DND-41 (cell line): ENCODE measurements around the gene KRT81.

Experiments used
- ATAC-seq: fragments of 200-7000 bp; cut with Tn5 transposase; 3 replicates; pipeline ENCODE4 v1.9.1; 2021; ENCODE audit warnings: low read depth; ENCODE audit not compliant: insufficient read depth
- DNase-seq: peaks from one replicate; pipeline ENCODE4 v3.0.0-alpha.2; 2020
- H2AFZ ChIP-seq: 2 replicates; pipeline ENCODE4 v1.6.0; 2012; ENCODE audit warnings: low read depth, low read length
- H3K27ac ChIP-seq: 2 replicates; pipeline ENCODE4 v1.5.1; 2012; ENCODE audit warnings: low read length, inconsistent platforms
- H3K27me3 ChIP-seq: fragments of 200-600 bp; sonication (generic); 2 replicates; pipeline ENCODE4 v1.6.0; 2012; ENCODE audit warnings: low read length, mild to moderate bottlenecking, inconsistent platforms; ENCODE audit not compliant: insufficient read depth, poor library complexity
- H3K36me3 ChIP-seq: 2 replicates; pipeline ENCODE4 v1.5.1; 2012; ENCODE audit warnings: low read length, inconsistent platforms; ENCODE audit not compliant: insufficient read depth
- H3K4me1 ChIP-seq: 2 replicates; pipeline ENCODE4 v1.5.1; 2012; ENCODE audit warnings: mild to moderate bottlenecking, low read length; ENCODE audit not compliant: insufficient read depth
- H3K4me2 ChIP-seq: 2 replicates; pipeline ENCODE4 v1.6.0; 2012; ENCODE audit warnings: mild to moderate bottlenecking, moderate library complexity, low read length, inconsistent platforms; ENCODE audit not compliant: insufficient read depth
- H3K4me3 ChIP-seq, 2 experiments: fragments of 200-600 bp in 1 of 2; shearing (Covaris generic) in 1 of 2; 2 replicates each; pipeline ENCODE4 v1.5.1; 2012 to 2016; ENCODE audit warnings: inconsistent platforms in 2 of 2, low read length in 2 of 2, mild to moderate bottlenecking in 2 of 2, low read depth in 1 of 2, moderate library complexity in 1 of 2
- H3K79me2 ChIP-seq: 2 replicates; pipeline ENCODE4 v1.6.0; 2012; ENCODE audit warnings: low read length, inconsistent platforms; ENCODE audit not compliant: insufficient read depth
- H3K9ac ChIP-seq: 2 replicates; pipeline ENCODE4 v1.6.0; 2012; ENCODE audit warnings: low read depth, mild to moderate bottlenecking, inconsistent platforms, low read length, moderate library complexity
- H3K9me3 ChIP-seq: 2 replicates; pipeline ENCODE4 v1.5.1; 2012; ENCODE audit warnings: low read length, moderate library complexity, mild to moderate bottlenecking, inconsistent platforms; ENCODE audit not compliant: insufficient read depth, severe bottlenecking
- H4K20me1 ChIP-seq: 2 replicates; pipeline ENCODE4 v1.6.0; 2012; ENCODE audit warnings: low read length; ENCODE audit not compliant: insufficient read depth
- CTCF ChIP-seq: IDR thresholded peaks from 2 replicates; pipeline ENCODE4 v1.5.1; 2012; ENCODE audit warnings: borderline replicate concordance, low read length, moderate library complexity, mild to moderate bottlenecking; ENCODE audit not compliant: poor library complexity, severe bottlenecking; ENCODE audit errors: extremely low read depth
- EZH2 ChIP-seq: IDR thresholded peaks from 3 replicates; pipeline ENCODE4 v1.6.1; 2012; ENCODE audit warnings: borderline replicate concordance, low read depth, mild to moderate bottlenecking, moderate library complexity, low read length, inconsistent platforms; ENCODE audit not compliant: severe bottlenecking

KRT81 gene

DNA sequence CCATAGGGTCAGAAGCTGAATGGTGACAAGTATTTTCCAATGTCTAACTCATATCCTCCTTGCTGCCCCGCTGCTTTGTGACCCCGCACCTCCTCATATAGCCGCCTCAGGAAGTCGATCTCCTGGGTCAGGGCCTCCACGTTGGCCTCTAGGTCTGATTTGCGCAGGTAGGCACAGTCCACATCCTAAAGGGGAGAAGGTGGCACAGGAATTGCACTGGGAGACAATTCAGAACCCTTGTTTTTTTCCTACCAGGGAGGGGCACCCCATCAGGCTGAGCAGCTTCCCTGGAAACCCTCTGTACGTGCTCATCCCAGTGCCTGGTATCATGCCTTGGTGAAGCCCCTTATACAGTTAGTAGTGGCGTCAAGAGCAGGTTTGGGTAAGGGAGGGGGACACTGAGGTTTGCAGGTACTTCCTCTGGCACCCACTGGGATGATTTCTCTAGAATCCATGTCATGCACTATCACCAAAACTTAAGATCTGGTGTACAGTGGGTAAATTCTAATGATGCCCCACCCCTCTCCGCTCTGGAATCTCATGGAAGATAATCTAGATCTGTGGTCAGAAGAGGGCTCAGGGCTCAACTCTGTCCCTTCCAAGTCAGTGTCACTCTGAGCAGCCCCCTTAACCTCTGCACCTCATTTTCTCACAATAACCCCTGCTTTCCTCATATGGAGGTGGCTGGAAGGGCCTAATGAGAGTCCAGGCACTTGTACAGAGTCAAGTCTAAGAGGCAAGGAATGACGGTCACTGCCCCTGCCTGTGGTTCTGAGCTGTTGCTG is 37.0 kb downstream of the KRT81 start:
- Histone ChIP-seq H3K4me2 (no peak overlapping the region), H2AFZ (no peak overlapping the region), H3K4me3 (no peak overlapping the region), H3K9me3 (no peaks in the 10 kb centered on the region), H3K27ac (no peak overlapping the region), H3K79me2 (no peaks in the 10 kb centered on the region), H3K4me1 (no peaks in the 10 kb centered on the region), H4K20me1 (no peaks in the 10 kb centered on the region), H3K36me3 (no peaks in the 10 kb centered on the region), H3K27me3 (no peaks in the 10 kb centered on the region), H3K9ac (no peak overlapping the region)
- no peak for ATAC-seq
- TF ChIP-seq CTCF (no peak), EZH2 (no peak)
- no peak for DNase-seq

DNA sequence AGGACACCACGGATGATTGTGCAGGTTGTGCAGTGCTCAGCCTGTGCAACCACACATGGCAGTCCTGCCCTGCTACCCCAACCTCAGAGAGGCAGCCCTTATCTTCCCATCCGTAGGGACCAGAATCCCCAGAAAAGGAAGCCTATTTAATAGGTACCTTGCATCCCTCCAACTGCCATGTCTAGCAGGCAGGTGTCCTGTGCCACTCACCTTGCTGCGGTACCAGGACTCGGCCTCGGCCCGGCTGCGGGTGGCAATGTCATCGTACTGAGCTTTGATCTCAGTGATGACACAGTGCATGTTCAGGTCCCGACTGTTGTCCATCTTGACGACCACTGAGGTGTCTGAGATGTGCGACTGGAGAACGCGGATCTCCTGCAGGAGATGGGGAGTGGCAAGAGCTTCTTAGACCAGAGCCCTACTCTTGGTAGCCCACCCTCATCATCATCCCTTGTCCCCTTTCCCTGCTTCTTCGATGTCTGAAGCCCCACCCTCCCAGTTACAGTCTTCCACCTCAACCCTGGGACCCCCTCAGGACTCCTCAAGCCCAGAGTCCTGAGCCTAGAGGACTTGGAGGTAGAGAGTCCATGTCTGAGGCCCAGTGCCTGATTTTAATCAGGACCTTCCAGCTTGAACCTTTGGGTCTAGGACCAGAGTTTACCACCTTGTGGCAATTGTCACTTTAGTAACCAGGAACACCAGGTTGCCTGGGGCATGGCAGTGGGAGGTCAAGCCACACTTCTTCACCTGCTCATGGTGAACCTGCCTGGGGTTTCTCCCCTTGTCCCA is 37.7 kb downstream of the KRT81 start:
- H3K9me3 ChIP-seq = no peaks in the 10 kb centered on the region
- DNase-seq = no peak
- H3K4me2 ChIP-seq = no peak overlapping the region
- no peaks in the 10 kb centered on the region for H3K36me3 ChIP-seq
- no peak overlapping the region for H3K9ac ChIP-seq
- H3K27me3 ChIP-seq = no peaks in the 10 kb centered on the region
- H3K4me3 ChIP-seq = no peak overlapping the region
- no peaks in the 10 kb centered on the region for H3K4me1 ChIP-seq
- no peaks in the 10 kb centered on the region for H3K79me2 ChIP-seq
- no peak for ATAC-seq
- H3K27ac ChIP-seq = no peak overlapping the region
- no peak for TF ChIP-seq EZH2
- no peak for TF ChIP-seq CTCF
- H2AFZ ChIP-seq = no peak overlapping the region
- no peaks in the 10 kb centered on the region for H4K20me1 ChIP-seq

- Histone ChIP-seq H3K4me3 (no peak overlapping the region), H3K4me1 (no peaks in the 10 kb centered on the region), H3K9ac (no peak overlapping the region), H3K79me2 (no peaks in the 10 kb centered on the region), H3K27me3 (no peaks in the 10 kb centered on the region), H4K20me1 (no peaks in the 10 kb centered on the region), H3K4me2 (no peak overlapping the region), H3K36me3 (no peaks in the 10 kb centered on the region), H3K27ac (no peak overlapping the region), H3K9me3 (no peaks in the 10 kb centered on the region), H2AFZ (no peak overlapping the region)
- TF ChIP-seq CTCF (no peak), EZH2 (no peak)
- ATAC-seq (no peak), DNase-seq (no peak)
Observed at GRCh38 chr12:52252728-52253343, 38.5 kb downstream of the KRT81 start.
